HCT116 (cell line): ENCODE measurements around the gene LPIN1. TPM values are rescaled to one million over a fixed set of nuclear protein-coding genes. Genes with fewer than 3 reads are reported as not detected.

Experiments used
- ATAC-seq: fragments of 200-7000 bp; cut with Tn5 transposase; 2 replicates; pipeline ENCODE4 v1.9.1; 2020; ENCODE audit warnings: mild to moderate bottlenecking, moderate library complexity
- BruUV-seq: library from RNA; stranded (reverse); fragments of 400-500 nt; replicated peaks from 2 replicates; lab custom pipeline; 2021; lab: Mats Ljungman, UMichigan
- CTCF ChIA-PET: fragments of 300-600 bp; sonication (Branson Sonifier 250); formaldehyde crosslinking; loops from one replicate; lab custom pipeline; 2021; ENCODE audit warnings: antibody characterized with exemption; lab: Charles Lee
- POLR2A ChIA-PET: fragments of 300-600, 350-600 bp; sonication (Branson Sonifier 250); formaldehyde crosslinking; loops from one replicate; lab custom pipeline; 2021; ENCODE audit warnings: antibody characterized with exemption; lab: Charles Lee
- RAD21 ChIA-PET, 2 experiments: fragments of 300-600 bp; sonication (Branson Sonifier 250); formaldehyde crosslinking; loops; one replicate each; lab custom pipeline; 2023; ENCODE audit warnings: low total read pairs in 2 of 2; ENCODE audit not compliant: uncharacterized antibody in 2 of 2, unreplicated experiment in 2 of 2, low non-redundant PET in 1 of 2; lab: Charles Lee
- DNase-seq: peaks from one replicate; pipeline ENCODE4 v3.0.0-alpha.2; 2010; ENCODE audit warnings: low read depth, low spot score
- H2AFZ ChIP-seq: fragments of 200-600 bp; shearing (Covaris generic), sonication (generic); 2 replicates; pipeline ENCODE4 v1.6.1; 2017; ENCODE audit warnings: low read depth, mixed run types, mixed read lengths, antibody characterized with exemption, low read length; ENCODE audit not compliant: poor library complexity, severe bottlenecking
- H3K27ac ChIP-seq: 2 replicates; pipeline ENCODE4 v1.5.1; 2012; ENCODE audit warnings: low read depth, low read length
- H3K27me3 ChIP-seq: fragments of 200-600 bp; sonication (generic); 2 replicates; pipeline ENCODE4 v1.6.1; 2016; ENCODE audit warnings: mixed run types, low read length, mixed read lengths; ENCODE audit not compliant: insufficient read depth
- H3K36me3 ChIP-seq, 2 experiments: fragments of 200-500 bp in 1 of 2; fragments of 200-600 bp in 1 of 2; sonication (Bioruptor generic) in 1 of 2; sonication (generic) in 1 of 2; 2 replicates each; pipeline versions ENCODE4 v1.5.1 to v1.6.1; 2014 to 2016; ENCODE audit warnings: low read length in 2 of 2, inconsistent platforms in 1 of 2, mixed read lengths in 1 of 2, mixed run types in 1 of 2; ENCODE audit not compliant: insufficient read depth in 2 of 2, control insufficient read depth in 1 of 2
- H3K4me1 ChIP-seq, 2 experiments: fragments of 200-600 bp in 1 of 2; sonication (generic) in 1 of 2; 2 replicates each; pipeline versions ENCODE4 v1.5.1 to v1.6.1; 2012 to 2017; ENCODE audit warnings: low read length in 2 of 2, inconsistent platforms in 1 of 2, mild to moderate bottlenecking in 1 of 2, mixed read lengths in 1 of 2, mixed run types in 1 of 2, moderate library complexity in 1 of 2; ENCODE audit not compliant: insufficient read depth in 2 of 2, control insufficient read depth in 1 of 2
- H3K4me2 ChIP-seq: fragments of 200-600 bp; sonication (generic); 2 replicates; pipeline ENCODE4 v1.6.1; 2017; ENCODE audit warnings: mixed run types, low read length, mixed read lengths
- H3K4me3 ChIP-seq, 2 experiments: fragments of 200-600 bp in 1 of 2; sonication (generic) in 1 of 2; replicated peaks in 1 of 2; 2 replicates each; pipeline ENCODE4 v1.5.1; 2011 to 2016; ENCODE audit warnings: low read length in 2 of 2, control low read depth in 1 of 2, low read depth in 1 of 2, mild to moderate bottlenecking in 1 of 2, mixed read lengths in 1 of 2, mixed run types in 1 of 2
- H3K79me2 ChIP-seq: fragments of 200-600 bp; sonication (generic); 2 replicates; pipeline ENCODE4 v1.6.1; 2017; ENCODE audit warnings: mild to moderate bottlenecking, mixed run types, low read length, moderate library complexity, mixed read lengths; ENCODE audit not compliant: insufficient read depth
- H3K9ac ChIP-seq: fragments of 200-600 bp; sonication (generic); 2 replicates; pipeline ENCODE4 v1.6.1; 2016; ENCODE audit warnings: low read length, mixed read lengths
- H3K9me2 ChIP-seq: fragments of 200-600 bp; sonication (generic), shearing (Covaris generic); 2 replicates; pipeline ENCODE4 v1.6.1; 2017; ENCODE audit warnings: mixed run types, mild to moderate bottlenecking, moderate library complexity; ENCODE audit not compliant: insufficient read depth
- H3K9me3 ChIP-seq, 2 experiments: fragments of 200-500 bp in 1 of 2; fragments of 200-600 bp in 1 of 2; sonication (Bioruptor generic) in 1 of 2; sonication (generic) in 1 of 2; 2 replicates each; pipeline ENCODE4 v1.6.1; 2014 to 2017; ENCODE audit warnings: low read length in 2 of 2, mixed read lengths in 2 of 2, inconsistent platforms in 1 of 2, low read depth in 1 of 2, mild to moderate bottlenecking in 1 of 2, mixed run types in 1 of 2, moderate library complexity in 1 of 2; ENCODE audit not compliant: control insufficient read depth in 1 of 2, insufficient read depth in 1 of 2
- H4K20me1 ChIP-seq: fragments of 200-600 bp; sonication (generic), shearing (Covaris generic); 2 replicates; pipeline ENCODE4 v1.6.1; 2017; ENCODE audit warnings: mixed run types, mild to moderate bottlenecking, moderate library complexity; ENCODE audit not compliant: insufficient read depth
- EGR1 ChIP-seq: IDR thresholded peaks from 2 replicates; pipeline ENCODE4 v1.6.1; 2012; ENCODE audit warnings: low read depth
- TCF7L2 ChIP-seq: IDR thresholded peaks from 2 replicates; pipeline ENCODE4 v1.7.0; 2011; ENCODE audit warnings: borderline replicate concordance, inconsistent platforms; ENCODE audit not compliant: insufficient read depth, insufficient read length; ENCODE audit errors: extremely low read depth
- YY1 ChIP-seq: IDR thresholded peaks from 2 replicates; pipeline ENCODE4 v1.6.1; 2011; ENCODE audit warnings: low read length, low read depth, moderate library complexity, mild to moderate bottlenecking; ENCODE audit not compliant: insufficient replicate concordance; ENCODE audit errors: extremely low read depth
- intact Hi-C: fragments of 100-400 bp; cut with micrococcal nuclease; formaldehyde crosslinking; loops from 2 replicates; pipeline ENCODE4 v1.10.0; 2022
- total RNA-seq: library from RNA; stranded (reverse); gene quantifications from one replicate; pipeline ENCODE4 v1.2.1, GENCODE V29; 2021; ENCODE audit not compliant: unreplicated experiment
- TF ChIP-seq, protein P1 (sequence below), 3 experiments: fragments of 200-600 bp in 1 of 3; sonication (generic) in 1 of 3; IDR thresholded peaks in 2 of 3; conservative IDR thresholded peaks in 1 of 3; 2 replicates each; pipeline ENCODE4 v1.5.1; 2012 to 2017; ENCODE audit warnings: low read depth in 2 of 3, low read length in 2 of 3, antibody characterized with exemption in 1 of 3, borderline replicate concordance in 1 of 3, control low read depth in 1 of 3, mild to moderate bottlenecking in 1 of 3, mixed read lengths in 1 of 3, mixed run types in 1 of 3, moderate library complexity in 1 of 3; ENCODE audit not compliant: insufficient read depth in 1 of 3
- TF ChIP-seq, protein P2 (sequence below): IDR thresholded peaks from 2 replicates; pipeline ENCODE4 v1.6.1; 2012; ENCODE audit warnings: low read depth
- TF ChIP-seq, protein P3 (sequence below): IDR thresholded peaks from 2 replicates; pipeline ENCODE4 v1.6.1; 2011; ENCODE audit warnings: mild to moderate bottlenecking, low read length, moderate library complexity; ENCODE audit not compliant: insufficient replicate concordance; ENCODE audit errors: extremely low read depth

Gene LPIN1
- total RNA-seq, 1 experiment from 2014 or later = 16.7 TPM

GRCh38 chr2:11852526-11853196 lies 106.2 kb downstream of the LPIN1 start:
- Histone ChIP-seq H3K27ac (no peak overlapping the region), H3K79me2 (no peaks in the 10 kb centered on the region), H3K4me2 (no peak overlapping the region), H3K36me3 (no peaks in the 10 kb centered on the region), H3K4me1 (no peaks in the 10 kb centered on the region), H3K4me3 (no peak overlapping the region), H2AFZ (no peak overlapping the region), H4K20me1 (no peaks in the 10 kb centered on the region), H3K27me3 (no peaks in the 10 kb centered on the region), H3K9me3 (no peaks in the 10 kb centered on the region), H3K9ac (no peak overlapping the region), H3K9me2 (no peaks in the 10 kb centered on the region)
- POLR2A ChIA-PET = no interaction called here
- no TSS peak for BruUV-seq
- TF ChIP-seq EGR1 (no peak), YY1 (no peak), TCF7L2 (no peak)
- TF ChIP-seq, protein P1, sequence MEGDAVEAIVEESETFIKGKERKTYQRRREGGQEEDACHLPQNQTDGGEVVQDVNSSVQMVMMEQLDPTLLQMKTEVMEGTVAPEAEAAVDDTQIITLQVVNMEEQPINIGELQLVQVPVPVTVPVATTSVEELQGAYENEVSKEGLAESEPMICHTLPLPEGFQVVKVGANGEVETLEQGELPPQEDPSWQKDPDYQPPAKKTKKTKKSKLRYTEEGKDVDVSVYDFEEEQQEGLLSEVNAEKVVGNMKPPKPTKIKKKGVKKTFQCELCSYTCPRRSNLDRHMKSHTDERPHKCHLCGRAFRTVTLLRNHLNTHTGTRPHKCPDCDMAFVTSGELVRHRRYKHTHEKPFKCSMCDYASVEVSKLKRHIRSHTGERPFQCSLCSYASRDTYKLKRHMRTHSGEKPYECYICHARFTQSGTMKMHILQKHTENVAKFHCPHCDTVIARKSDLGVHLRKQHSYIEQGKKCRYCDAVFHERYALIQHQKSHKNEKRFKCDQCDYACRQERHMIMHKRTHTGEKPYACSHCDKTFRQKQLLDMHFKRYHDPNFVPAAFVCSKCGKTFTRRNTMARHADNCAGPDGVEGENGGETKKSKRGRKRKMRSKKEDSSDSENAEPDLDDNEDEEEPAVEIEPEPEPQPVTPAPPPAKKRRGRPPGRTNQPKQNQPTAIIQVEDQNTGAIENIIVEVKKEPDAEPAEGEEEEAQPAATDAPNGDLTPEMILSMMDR (IDR thresholded peaks at IDR 0.05 in 2 of 3, conservative IDR thresholded peaks at IDR 0.05 in 1 of 3; ENCODE audit: borderline replicate concordance in 1 of 3, insufficient read depth in 1 of 3, low read depth in 2 of 3, low read length in 2 of 3) = no peak
- TF ChIP-seq, protein P2, sequence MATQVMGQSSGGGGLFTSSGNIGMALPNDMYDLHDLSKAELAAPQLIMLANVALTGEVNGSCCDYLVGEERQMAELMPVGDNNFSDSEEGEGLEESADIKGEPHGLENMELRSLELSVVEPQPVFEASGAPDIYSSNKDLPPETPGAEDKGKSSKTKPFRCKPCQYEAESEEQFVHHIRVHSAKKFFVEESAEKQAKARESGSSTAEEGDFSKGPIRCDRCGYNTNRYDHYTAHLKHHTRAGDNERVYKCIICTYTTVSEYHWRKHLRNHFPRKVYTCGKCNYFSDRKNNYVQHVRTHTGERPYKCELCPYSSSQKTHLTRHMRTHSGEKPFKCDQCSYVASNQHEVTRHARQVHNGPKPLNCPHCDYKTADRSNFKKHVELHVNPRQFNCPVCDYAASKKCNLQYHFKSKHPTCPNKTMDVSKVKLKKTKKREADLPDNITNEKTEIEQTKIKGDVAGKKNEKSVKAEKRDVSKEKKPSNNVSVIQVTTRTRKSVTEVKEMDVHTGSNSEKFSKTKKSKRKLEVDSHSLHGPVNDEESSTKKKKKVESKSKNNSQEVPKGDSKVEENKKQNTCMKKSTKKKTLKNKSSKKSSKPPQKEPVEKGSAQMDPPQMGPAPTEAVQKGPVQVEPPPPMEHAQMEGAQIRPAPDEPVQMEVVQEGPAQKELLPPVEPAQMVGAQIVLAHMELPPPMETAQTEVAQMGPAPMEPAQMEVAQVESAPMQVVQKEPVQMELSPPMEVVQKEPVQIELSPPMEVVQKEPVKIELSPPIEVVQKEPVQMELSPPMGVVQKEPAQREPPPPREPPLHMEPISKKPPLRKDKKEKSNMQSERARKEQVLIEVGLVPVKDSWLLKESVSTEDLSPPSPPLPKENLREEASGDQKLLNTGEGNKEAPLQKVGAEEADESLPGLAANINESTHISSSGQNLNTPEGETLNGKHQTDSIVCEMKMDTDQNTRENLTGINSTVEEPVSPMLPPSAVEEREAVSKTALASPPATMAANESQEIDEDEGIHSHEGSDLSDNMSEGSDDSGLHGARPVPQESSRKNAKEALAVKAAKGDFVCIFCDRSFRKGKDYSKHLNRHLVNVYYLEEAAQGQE = no peak
- TF ChIP-seq, protein P3, sequence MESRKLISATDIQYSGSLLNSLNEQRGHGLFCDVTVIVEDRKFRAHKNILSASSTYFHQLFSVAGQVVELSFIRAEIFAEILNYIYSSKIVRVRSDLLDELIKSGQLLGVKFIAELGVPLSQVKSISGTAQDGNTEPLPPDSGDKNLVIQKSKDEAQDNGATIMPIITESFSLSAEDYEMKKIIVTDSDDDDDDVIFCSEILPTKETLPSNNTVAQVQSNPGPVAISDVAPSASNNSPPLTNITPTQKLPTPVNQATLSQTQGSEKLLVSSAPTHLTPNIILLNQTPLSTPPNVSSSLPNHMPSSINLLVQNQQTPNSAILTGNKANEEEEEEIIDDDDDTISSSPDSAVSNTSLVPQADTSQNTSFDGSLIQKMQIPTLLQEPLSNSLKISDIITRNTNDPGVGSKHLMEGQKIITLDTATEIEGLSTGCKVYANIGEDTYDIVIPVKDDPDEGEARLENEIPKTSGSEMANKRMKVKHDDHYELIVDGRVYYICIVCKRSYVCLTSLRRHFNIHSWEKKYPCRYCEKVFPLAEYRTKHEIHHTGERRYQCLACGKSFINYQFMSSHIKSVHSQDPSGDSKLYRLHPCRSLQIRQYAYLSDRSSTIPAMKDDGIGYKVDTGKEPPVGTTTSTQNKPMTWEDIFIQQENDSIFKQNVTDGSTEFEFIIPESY = no peak
- DNase-seq (no peak), ATAC-seq (no peak)
- RAD21 ChIA-PET = no interaction called here
- intact Hi-C loops = no loop called here
- CTCF ChIA-PET = no interaction called here
